Smooth muscle cell (in vitro differentiated cells): ENCODE results near the gene NCOA1. TPM values are rescaled to one million over a fixed set of nuclear protein-coding genes. Genes with fewer than 3 reads are reported as not detected.
"Not testable (repeated sequence)": the region's sequence is repeated elsewhere in the genome, so short reads cannot be mapped to it uniquely, and the experiment has no call there.

ENCODE experiments used
- DNase-seq: peaks from one replicate; lab custom pipeline; 2025; ENCODE audit not compliant: unreplicated experiment; lab: John Stamatoyannopoulos, UW
- H2AFZ ChIP-seq: fragments of 200-600 bp; sonication (generic); 2 replicates; pipeline ENCODE4 v1.6.0; 2016; ENCODE audit warnings: antibody characterized with exemption, low read depth, mild to moderate bottlenecking
- H3F3A ChIP-seq: fragments of 200-600 bp; sonication (generic); 2 replicates; pipeline ENCODE4 v1.6.0; 2017; ENCODE audit warnings: antibody characterized with exemption, low read depth
- H3K27ac ChIP-seq: fragments of 200-600 bp; sonication (generic); 2 replicates; pipeline ENCODE4 v1.5.1; 2016; ENCODE audit warnings: low read depth, mild to moderate bottlenecking
- H3K27me3 ChIP-seq: fragments of 200-600 bp; sonication (generic); 2 replicates; pipeline ENCODE4 v1.6.1; 2016; ENCODE audit warnings: low read depth, mild to moderate bottlenecking
- H3K36me3 ChIP-seq: fragments of 200-600 bp; sonication (generic); 2 replicates; pipeline ENCODE4 v1.5.1; 2016; ENCODE audit warnings: low read depth
- H3K4me1 ChIP-seq: fragments of 200-600 bp; sonication (generic); 2 replicates; pipeline ENCODE4 v1.5.1; 2016; ENCODE audit warnings: low read depth
- H3K4me2 ChIP-seq: fragments of 200-600 bp; sonication (generic); 2 replicates; pipeline ENCODE4 v1.6.0; 2016; ENCODE audit warnings: mild to moderate bottlenecking
- H3K4me3 ChIP-seq: fragments of 200-600 bp; sonication (generic); 2 replicates; pipeline ENCODE4 v1.5.1; 2016; ENCODE audit warnings: mild to moderate bottlenecking
- H3K79me2 ChIP-seq: fragments of 200-600 bp; sonication (generic); 2 replicates; pipeline ENCODE4 v1.6.0; 2016; ENCODE audit warnings: low read depth, mild to moderate bottlenecking
- H3K9ac ChIP-seq: fragments of 200-600 bp; sonication (generic); 2 replicates; pipeline ENCODE4 v1.6.0; 2016; ENCODE audit warnings: low read depth
- H3K9me3 ChIP-seq: fragments of 200-600 bp; sonication (generic); replicated peaks from 2 replicates; pipeline ENCODE4 v1.5.1; 2016; ENCODE audit warnings: low read depth
- H4K20me1 ChIP-seq: fragments of 200-600 bp; sonication (generic); 2 replicates; pipeline ENCODE4 v1.6.0; 2016; ENCODE audit warnings: low read depth
- WGBS: methylation state at CpG from one replicate; pipeline ENCODE4 v1.1.7; 2016; ENCODE audit warnings: low lambda C conversion rate; 5-methylcytosine and 5-hydroxymethylcytosine counted together
- polyA plus RNA-seq: library from polyadenylated mRNA; unstranded; fragments of >200 nt; fragmentation: Nextera tagmentation; extraction: Ambion mirVana; gene quantifications from 2 replicates; pipeline ENCODE4 v1.2.1, GENCODE V29; 2016
- total RNA-seq: library from RNA; depleted of rRNA; stranded (reverse); fragments of >200 nt; gene quantifications from 2 replicates; pipeline ENCODE4 v1.2.3, GENCODE V29; 2014
- TF ChIP-seq, protein P1 (sequence below): fragments of 200-600 bp; sonication (generic); IDR thresholded peaks from 2 replicates; pipeline ENCODE4 v1.5.1; 2017; ENCODE audit warnings: borderline replicate concordance, mild to moderate bottlenecking, antibody characterized with exemption; ENCODE audit not compliant: insufficient read depth, poor library complexity, severe bottlenecking

The NCOA1 gene
- total and polyA plus RNA-seq, 2 experiments from 2014 or later, result 8.5 to 21.0 TPM

- Histone ChIP-seq H3K9me3 (no peaks in the 10 kb centered on the region), H3K4me3 (no peak overlapping the region), H4K20me1 (peaks cover 7% of the 10 kb centered on the region), H3K27ac (no peak overlapping the region), H2AFZ (no peak overlapping the region), H3K36me3 (no peaks in the 10 kb centered on the region), H3F3A (no peaks in the 10 kb centered on the region), H3K27me3 (no peaks in the 10 kb centered on the region), H3K4me1 (peaks cover 7% of the 10 kb centered on the region), H3K4me2 (peak overlapping the region; percentile 5), H3K79me2 (peaks cover 5% of the 10 kb centered on the region), H3K9ac (no peak overlapping the region)
- TF ChIP-seq, protein P1, sequence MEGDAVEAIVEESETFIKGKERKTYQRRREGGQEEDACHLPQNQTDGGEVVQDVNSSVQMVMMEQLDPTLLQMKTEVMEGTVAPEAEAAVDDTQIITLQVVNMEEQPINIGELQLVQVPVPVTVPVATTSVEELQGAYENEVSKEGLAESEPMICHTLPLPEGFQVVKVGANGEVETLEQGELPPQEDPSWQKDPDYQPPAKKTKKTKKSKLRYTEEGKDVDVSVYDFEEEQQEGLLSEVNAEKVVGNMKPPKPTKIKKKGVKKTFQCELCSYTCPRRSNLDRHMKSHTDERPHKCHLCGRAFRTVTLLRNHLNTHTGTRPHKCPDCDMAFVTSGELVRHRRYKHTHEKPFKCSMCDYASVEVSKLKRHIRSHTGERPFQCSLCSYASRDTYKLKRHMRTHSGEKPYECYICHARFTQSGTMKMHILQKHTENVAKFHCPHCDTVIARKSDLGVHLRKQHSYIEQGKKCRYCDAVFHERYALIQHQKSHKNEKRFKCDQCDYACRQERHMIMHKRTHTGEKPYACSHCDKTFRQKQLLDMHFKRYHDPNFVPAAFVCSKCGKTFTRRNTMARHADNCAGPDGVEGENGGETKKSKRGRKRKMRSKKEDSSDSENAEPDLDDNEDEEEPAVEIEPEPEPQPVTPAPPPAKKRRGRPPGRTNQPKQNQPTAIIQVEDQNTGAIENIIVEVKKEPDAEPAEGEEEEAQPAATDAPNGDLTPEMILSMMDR, result no peak
- DNase-seq, result no peak
- WGBS, result 100% methylated on average over 2 of the region's 2 CpGs
Measured at GRCh38 chr2:24597181-24597870, 106.3 kb downstream of the NCOA1 start.

GRCh38 chr2:24600140-24600539, 109.1 kb downstream of the NCOA1 start:
- H3K9ac ChIP-seq, H3K9me3 ChIP-seq, H3K27ac ChIP-seq, H3K27me3 ChIP-seq, H3K4me3 ChIP-seq, H2AFZ ChIP-seq, H3K4me1 ChIP-seq, H4K20me1 ChIP-seq, H3K79me2 ChIP-seq, H3K4me2 ChIP-seq, DNase-seq, H3F3A ChIP-seq, H3K36me3 ChIP-seq: not testable (repeated sequence)
- WGBS, result 95% methylated on average over 6 of the region's 6 CpGs

GRCh38 chr2:24611631-24612030, 120.6 kb downstream of the NCOA1 start:
- Histone ChIP-seq H3K4me2 (no peak overlapping the region), H3K9me3 (peaks cover 4% of the 10 kb centered on the region), H3K4me1 (peaks cover 5% of the 10 kb centered on the region), H3K27me3 (no peaks in the 10 kb centered on the region), H3K4me3 (no peak overlapping the region), H3K9ac (no peak overlapping the region), H3K79me2 (peaks cover 7% of the 10 kb centered on the region), H3K27ac (no peak overlapping the region), H2AFZ (no peak overlapping the region), H3F3A (no peaks in the 10 kb centered on the region), H4K20me1 (peaks cover 19% of the 10 kb centered on the region), H3K36me3 (no peaks in the 10 kb centered on the region)
- no peak for DNase-seq
- 82% methylated on average over 3 of the region's 3 CpGs for WGBS
- TF ChIP-seq, protein P1, result no peak

DNA sequence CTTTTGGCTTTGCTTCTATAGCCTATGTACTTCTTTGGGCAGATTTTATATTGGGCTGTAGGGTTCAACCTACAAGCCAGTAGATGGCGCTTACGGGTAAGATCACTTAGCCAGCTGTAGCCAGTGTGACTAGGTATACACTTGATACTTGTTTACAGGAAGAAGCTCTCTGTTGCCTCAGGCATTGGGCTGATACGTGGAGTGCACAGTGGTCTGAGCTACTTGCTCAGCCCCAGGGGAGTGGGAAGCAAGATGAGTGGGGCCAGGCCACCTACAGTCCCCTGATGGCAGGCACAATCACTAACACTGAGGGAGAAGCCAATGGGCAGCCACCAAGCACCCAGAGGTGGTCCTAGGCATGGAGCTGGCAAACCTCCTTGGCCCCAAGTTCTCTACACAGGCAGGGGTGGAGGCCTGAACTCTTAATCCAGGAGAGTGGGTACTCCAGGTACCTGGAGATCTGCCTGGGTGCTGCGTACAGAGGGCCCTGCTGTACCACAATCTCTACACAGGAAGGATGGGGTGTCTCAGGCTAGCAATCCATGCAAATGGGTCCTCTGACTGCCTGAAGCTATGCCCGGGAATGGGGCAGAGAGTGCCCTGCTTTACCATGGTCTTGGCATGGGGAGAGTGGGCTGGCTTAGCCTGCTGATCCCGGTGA, 122.2 kb downstream of the NCOA1 start:
- TF ChIP-seq, protein P1, result no peak
- peaks cover 6% of the 10 kb centered on the region for H3K79me2 ChIP-seq
- H3F3A ChIP-seq, result no peaks in the 10 kb centered on the region
- H3K9ac ChIP-seq, result no peak overlapping the region
- H3K4me3 ChIP-seq, result no peak overlapping the region
- peaks cover 33% of the 10 kb centered on the region for H4K20me1 ChIP-seq
- WGBS, result 63% methylated on average over 6 of the region's 6 CpGs
- no peak for DNase-seq
- no peak overlapping the region for H3K27ac ChIP-seq
- peaks cover 13% of the 10 kb centered on the region for H3K4me1 ChIP-seq
- peaks cover 4% of the 10 kb centered on the region for H3K9me3 ChIP-seq
- no peaks in the 10 kb centered on the region for H3K36me3 ChIP-seq
- H3K4me2 ChIP-seq, result no peak overlapping the region
- H3K27me3 ChIP-seq, result no peaks in the 10 kb centered on the region
- H2AFZ ChIP-seq, result no peak overlapping the region
